GM19467 (cell line): Measurements from ENCODE around the gene GRB10.

ENCODE experiments used
- ATAC-seq: cut with Tn5 transposase; IDR thresholded peaks from one replicate; pipeline ENCODE4 v1.9.1; 2021; ENCODE audit warnings: mild to moderate bottlenecking, moderate library complexity; ENCODE audit not compliant: unreplicated experiment

GRB10 gene

DNA sequence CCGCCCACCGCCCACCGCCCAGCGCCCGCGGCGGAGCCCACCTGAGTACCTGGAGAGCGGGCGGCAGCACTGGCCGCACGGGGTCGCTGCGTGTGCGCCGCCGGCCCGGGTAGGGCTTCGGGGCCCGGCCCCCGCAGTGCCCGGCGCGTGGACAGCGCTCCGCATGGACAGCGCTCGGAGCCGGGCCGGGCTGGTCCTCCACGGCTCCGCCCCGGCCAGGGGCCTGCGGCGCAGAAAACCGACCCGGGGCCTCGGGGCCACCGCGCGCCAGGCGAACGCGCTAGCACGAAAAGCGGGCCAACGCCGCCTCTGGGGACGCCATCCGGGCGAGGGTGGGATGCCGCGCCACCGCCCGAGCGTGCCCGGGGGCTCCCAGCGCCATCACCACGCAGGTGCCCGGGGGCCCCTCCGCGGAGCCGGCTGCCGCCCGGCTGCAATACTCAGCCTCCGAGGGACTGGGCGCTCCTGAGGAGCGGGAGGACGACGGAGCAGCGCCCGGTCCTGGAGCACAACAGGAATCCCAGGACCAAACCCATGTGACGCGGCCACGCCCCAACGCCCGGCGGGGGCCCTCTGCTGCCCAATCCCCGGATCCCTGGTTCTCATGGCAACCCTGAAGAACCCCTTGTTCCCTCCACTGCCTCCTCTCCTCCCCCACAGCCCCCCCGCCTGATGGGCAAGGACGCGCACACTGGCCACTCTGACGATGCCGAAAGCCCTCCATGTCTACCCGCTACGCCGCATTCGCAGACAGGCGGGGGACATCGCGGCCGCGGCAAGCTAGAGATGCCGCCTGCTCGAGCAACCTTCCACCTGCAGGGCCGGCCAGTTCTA, at the start of gene GRB10:
TSS of gene GRB10 (minus strand) at position 522 of the 834 bp plus-strand sequence. CDS start 50,574 bp downstream, outside the sequence.
- no peak for ATAC-seq

DNA sequence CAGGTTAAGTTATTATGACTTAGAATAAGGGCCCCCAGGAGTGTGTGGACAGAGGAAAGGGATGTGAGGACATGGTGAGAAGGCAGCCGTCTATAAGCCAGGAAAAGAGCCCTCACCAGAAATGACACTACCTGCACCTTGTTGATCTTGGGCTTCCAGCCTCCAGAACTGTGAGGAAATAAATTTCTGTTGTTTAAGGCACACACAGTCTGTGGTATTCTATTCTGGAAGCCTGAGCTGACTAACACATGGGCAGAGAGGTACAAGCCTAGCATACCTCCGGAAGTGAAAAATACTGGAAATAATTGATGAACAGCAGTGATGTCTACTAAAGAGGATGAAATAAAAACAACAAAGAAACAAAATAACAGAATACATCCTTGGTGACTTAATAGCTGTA, 46.1 kb upstream of the GRB10 start:
- ATAC-seq, result no peak

- ATAC-seq, result no peak
Observed at GRCh38 chr7:50828116-50828515, 45.4 kb upstream of the GRB10 start.

GRCh38 chr7:50827281-50827680, 44.6 kb upstream of the GRB10 start:
- no peak for ATAC-seq

DNA sequence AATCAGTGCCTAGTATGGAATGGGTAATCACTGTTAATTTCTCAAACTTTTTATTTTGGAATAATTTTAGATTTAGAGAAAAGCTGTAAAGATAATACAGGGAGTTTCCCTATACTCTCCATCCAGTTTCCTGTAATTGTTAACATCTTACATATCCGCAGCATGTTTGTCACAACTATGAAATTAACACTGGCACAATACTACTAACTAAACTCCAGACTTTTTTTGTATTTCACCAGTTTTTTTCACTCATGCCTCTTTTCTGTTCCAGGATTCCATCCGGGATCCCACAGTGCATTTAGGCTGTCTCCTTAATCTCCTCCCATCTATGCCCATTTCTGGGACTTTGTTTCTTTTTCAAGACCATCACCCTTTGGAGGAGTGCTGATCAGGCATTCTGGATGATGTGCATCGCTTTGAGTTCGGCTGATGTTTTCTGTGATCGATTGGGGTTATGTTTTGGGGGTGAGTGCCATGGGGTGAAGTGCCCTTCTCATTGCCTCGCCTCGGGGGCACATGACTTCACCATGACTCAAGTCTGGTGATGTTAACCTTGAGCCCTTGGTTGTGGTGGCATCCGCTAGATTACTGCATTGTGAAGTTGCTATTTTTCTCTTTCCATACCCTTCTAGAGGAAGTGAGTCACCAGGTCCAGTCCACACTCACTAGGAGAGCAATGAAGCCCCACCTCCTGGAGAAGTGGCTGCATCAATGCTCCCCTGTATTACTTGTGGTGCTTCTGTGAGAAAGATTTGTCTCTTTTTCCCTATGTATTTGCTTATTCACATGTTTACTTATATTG, 43.9 kb upstream of the GRB10 start:
- no peak for ATAC-seq

DNA sequence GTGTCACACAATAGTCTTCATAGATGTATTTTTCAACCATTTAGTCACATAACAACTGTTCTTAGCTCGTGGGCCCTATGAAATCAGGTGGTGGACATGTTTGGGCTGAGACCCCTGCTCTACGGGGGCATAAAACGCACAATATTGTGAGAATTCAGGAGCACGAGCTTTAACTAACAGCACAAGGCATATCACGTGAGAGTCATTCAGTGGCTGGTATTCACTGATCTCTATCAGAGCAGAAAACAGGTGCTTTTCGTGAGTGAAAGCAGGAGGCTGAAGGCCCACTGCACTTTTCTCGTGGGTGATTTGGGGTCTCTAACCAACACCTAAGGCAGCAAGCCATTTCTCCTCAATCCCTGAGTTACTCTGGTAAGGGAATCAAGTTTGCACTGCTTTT, 42.8 kb upstream of the GRB10 start:
- ATAC-seq, result no peak

GRCh38 chr7:50824882-50825281, 42.2 kb upstream of the GRB10 start:
- no peak for ATAC-seq

DNA sequence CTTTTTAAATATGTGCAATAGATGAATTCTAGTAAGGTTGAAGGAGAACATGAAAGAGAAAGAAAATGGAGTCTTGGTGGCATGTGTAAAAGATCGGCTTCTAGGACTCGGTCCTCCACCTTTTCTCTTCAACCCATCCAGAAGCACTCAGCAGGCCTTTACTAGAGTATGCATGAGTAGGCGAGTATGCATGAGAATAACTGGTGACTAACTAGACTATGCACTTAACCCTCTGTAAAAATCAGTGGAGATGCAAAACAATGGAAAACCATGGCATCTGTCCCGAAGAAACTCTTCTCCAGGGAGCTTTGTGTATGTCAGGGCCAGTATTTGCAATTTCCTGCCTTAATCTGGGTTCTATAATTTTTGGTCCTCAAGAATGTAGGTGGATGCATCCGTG, 40.0 kb upstream of the GRB10 start:
- ATAC-seq, result no peak

DNA sequence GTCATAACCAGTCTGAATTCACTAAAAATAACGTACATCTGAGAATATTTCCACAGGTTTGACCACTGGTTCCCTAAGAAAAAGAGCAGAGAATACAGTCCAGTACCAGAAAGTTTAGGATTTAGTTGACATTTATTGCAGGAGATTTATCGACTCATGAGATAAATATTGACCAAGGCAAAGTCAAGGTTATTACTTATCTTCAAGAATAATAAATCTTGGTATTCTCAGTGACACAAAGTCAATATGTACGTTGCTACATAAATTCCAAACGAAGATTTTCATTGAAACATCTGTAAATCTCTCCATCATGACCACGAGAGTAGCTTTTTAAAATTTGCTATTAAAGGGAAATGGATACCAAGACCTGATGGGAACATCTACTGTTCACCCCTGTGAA, 39.4 kb upstream of the GRB10 start:
- no peak for ATAC-seq

DNA sequence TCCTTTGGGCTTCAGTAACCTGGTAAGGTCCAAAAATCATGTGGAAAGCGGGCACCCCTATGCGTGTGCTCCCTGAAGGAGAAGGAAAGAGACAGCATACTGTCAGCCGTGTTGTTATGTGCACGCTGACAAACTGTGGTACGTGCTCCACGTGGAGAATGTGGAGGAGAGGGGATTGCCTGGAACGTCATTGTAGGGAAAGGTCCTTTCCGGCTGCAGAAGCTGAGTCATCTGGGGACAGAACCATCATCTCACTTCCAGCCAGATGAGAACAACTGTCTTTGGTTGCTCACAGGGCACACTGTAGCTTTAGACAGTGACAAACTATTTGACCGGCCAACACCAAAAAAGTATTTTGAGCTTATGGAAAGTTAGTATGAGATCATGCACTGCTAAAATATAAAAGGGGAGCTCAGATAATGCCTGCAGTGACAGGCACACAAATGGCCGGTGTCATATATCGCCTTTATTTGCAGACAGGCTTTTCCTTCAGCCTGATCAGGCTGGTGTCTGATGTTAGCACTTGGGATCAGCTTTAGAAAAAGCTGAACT, 38.8 kb upstream of the GRB10 start:
- ATAC-seq, result no peak

- ATAC-seq, result no peak
Observed at GRCh38 chr7:50818324-50818723, 35.6 kb upstream of the GRB10 start.

- no peak for ATAC-seq
Observed at GRCh38 chr7:50817561-50817960, 34.9 kb upstream of the GRB10 start.

GRCh38 chr7:50815138-50815537, 32.4 kb upstream of the GRB10 start:
- no peak for ATAC-seq

DNA sequence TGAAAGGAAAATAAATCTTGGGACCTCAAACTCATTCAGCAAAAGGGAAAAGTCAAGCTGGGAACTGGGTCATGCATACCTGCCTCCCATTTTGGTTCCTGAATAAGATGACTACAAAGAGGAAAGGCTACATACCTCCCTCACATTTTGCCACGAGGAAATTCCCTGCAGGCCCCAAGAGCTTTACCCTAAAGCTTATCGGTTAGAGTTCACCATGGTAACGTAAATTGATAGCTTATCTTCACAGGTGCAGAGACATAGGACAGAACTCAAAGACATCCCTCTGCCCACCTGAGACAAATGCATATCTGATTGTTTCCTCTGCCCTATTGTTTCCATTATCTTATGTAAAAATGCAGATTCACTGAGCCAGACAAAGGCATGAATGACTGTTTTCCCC, 31.5 kb upstream of the GRB10 start:
- no peak for ATAC-seq

GRCh38 chr7:50812841-50813475, 30.3 kb upstream of the GRB10 start:
- ATAC-seq, result no peak

- ATAC-seq, result no peak
Observed at GRCh38 chr7:50812094-50812493, 29.4 kb upstream of the GRB10 start.

GRCh38 chr7:50808282-50808888, 25.7 kb upstream of the GRB10 start:
- ATAC-seq, result no peak

DNA sequence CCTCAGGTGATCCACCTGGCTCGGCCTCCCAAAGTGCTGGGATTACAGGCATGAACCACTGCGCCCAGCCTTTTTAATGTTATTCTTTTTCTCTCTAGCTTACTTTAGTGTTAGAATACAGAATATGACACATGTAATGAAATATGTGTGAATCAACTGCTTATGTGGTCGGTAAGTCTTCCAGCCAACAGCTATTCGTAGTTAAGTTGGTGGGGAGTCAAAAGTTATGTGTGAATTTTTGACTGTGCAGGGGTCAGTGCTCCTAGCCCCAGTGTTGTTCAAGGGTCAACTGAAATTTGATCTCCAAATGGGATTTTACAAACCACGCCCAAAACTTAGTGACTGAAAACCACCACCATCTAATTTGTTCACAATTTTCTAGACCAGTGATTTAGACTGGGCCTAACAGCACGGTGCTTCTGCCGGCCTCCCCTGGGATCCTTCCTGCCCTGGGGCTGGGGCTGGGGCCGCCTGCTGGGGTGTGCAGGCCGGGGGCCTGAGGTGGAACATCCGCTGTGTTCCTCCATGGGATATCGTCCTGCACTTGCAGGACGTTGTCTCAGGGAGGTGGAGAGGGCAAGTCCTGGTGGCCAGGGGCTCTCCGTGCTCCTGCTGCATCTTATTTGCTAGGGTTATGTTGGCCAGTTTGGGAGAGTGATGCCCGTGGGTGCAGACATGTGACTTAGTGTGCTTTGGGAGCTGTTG, 24.5 kb upstream of the GRB10 start:
- no peak for ATAC-seq

- no peak for ATAC-seq
Observed at GRCh38 chr7:50806143-50806542, 23.4 kb upstream of the GRB10 start.

DNA sequence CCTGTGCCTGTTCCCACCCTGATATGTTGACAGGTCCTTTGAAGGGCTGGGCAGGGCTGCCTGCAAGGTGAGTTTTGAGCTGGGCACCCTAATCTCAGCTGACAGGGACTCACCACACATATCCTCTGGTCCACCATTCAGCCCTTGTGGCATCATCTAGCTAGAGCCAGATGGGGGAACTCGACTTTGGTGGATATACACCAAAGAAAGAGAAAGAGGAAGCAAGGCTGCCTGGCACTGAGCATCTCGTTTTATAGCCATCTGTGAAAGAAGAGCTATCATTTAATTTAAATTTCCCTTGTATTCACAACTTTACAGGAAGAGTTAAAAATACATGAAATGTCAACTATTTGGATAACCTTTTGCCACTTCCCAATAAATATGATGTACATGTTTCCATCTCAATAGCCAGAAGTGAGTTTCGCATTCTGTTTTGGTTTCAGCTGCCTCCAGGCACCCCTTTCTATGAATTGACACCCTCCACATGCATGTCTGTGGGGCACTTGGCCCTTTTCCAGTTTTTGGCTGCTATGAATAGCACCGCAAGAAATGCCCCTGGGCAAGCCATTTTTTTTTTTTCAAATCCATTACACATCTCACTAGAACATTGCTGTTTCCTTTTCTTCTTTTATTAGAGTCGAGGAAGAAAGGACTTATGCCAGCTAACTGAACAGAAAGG, 22.9 kb upstream of the GRB10 start:
- ATAC-seq, result no peak
